Measurements from ENCODE around the gene SULF2. TPM values are rescaled to one million over a fixed set of nuclear protein-coding genes. Genes with fewer than 3 reads are reported as not detected.

SULF2 gene
- total RNA-seq, 1 experiment from 2014 or later: 13.0 TPM

GRCh38 chr20:47802226-47802920, 17.1 kb upstream of the SULF2 start:
- BruUV-seq (replicated peaks): no TSS peak
- no peak overlapping the region for H3K4me2 ChIP-seq (ENCODE audit: low read length)
- no peaks in the 10 kb centered on the region for H3K4me1 ChIP-seq (ENCODE audit: control insufficient read depth in 1 of 2, insufficient read depth in 2 of 2, low read length in 2 of 2)
- no peak overlapping the region for H3K9ac ChIP-seq (ENCODE audit: low read length)
- no peaks in the 10 kb centered on the region for H3K9me3 ChIP-seq (ENCODE audit: control insufficient read depth in 1 of 2, insufficient read depth in 1 of 2, low read depth in 1 of 2, low read length in 2 of 2)
- CTCF ChIA-PET: interaction anchor here (0.7 kb wide), 1 partner anchor 16 kb away, joined by 4 read pairs; no protein-coding TSS in a partner anchor
- H3K9me2 ChIP-seq (ENCODE audit: insufficient read depth): no peaks in the 10 kb centered on the region
- no peaks in the 10 kb centered on the region for H3K36me3 ChIP-seq (ENCODE audit: control insufficient read depth in 1 of 2, insufficient read depth in 2 of 2, low read length in 2 of 2)
- intact Hi-C loops (cut with micrococcal nuclease): no loop called here
- TF ChIP-seq ZNF274 (IDR thresholded peaks at IDR 0.05; ENCODE audit: low read depth, low read length): no peak
- no peak for TF ChIP-seq SIN3A (IDR thresholded peaks at IDR 0.05; ENCODE audit: low read depth)
- TF ChIP-seq POLR2AphosphoS5 (IDR thresholded peaks at IDR 0.05; ENCODE audit: low read depth, low read length): no peak
- no peak for TF ChIP-seq REST (IDR thresholded peaks at IDR 0.05; ENCODE audit: low read depth)
- no peak for TF ChIP-seq FOSL1 (IDR thresholded peaks at IDR 0.05; ENCODE audit: low read depth)
- TF ChIP-seq CBX3 (IDR thresholded peaks at IDR 0.05; ENCODE audit: low read depth): no peak
- no peak for TF ChIP-seq TCF7L2 (IDR thresholded peaks at IDR 0.05; ENCODE audit: borderline replicate concordance, extremely low read depth, insufficient read depth, insufficient read length)
- no peak for TF ChIP-seq SRF (IDR thresholded peaks at IDR 0.05; ENCODE audit: low read depth)
- no peak for TF ChIP-seq ZFX (IDR thresholded peaks at IDR 0.05)
- no peak for TF ChIP-seq EZH2 (IDR thresholded peaks at IDR 0.05)
- TF ChIP-seq JUND (IDR thresholded peaks at IDR 0.05): no peak
- TF ChIP-seq EZH2phosphoT487 (IDR thresholded peaks at IDR 0.05; ENCODE audit: borderline replicate concordance): no peak
- no peak for TF ChIP-seq POLR2A (IDR thresholded peaks at IDR 0.05; ENCODE audit: borderline replicate concordance, extremely low read depth, insufficient read depth, insufficient read length)
- TF ChIP-seq CTCF (IDR thresholded peaks at IDR 0.05 in 2 of 3, conservative IDR thresholded peaks at IDR 0.05 in 1 of 3; ENCODE audit: borderline replicate concordance in 1 of 3, insufficient read depth in 1 of 3, low read depth in 2 of 3, low read length in 2 of 3): no peak
- TF ChIP-seq RAD21 (IDR thresholded peaks at IDR 0.05; ENCODE audit: low read depth): no peak
- no peak for TF ChIP-seq EGR1 (IDR thresholded peaks at IDR 0.05; ENCODE audit: low read depth)
- POLR2A ChIA-PET: no interaction called here
- no peak for ATAC-seq
- no peaks in the 10 kb centered on the region; the same call in 1 of the 2 replicates for H3K27me3 ChIP-seq (ENCODE audit: insufficient read depth, low read length)
- H3K79me2 ChIP-seq (ENCODE audit: insufficient read depth, low read length): no peaks in the 10 kb centered on the region
- H4K20me1 ChIP-seq (ENCODE audit: insufficient read depth): no peaks in the 10 kb centered on the region
- RAD21 ChIA-PET (ENCODE audit: low non-redundant PET in 1 of 2, low total read pairs in 2 of 2, uncharacterized antibody in 2 of 2, unreplicated experiment in 2 of 2): no interaction called here
- no peak for DNase-seq (ENCODE audit: low read depth, low spot score)
- H3K27ac ChIP-seq (ENCODE audit: low read depth, low read length): no peak overlapping the region
- H3K4me3 ChIP-seq (replicated peaks in 1 of 2; ENCODE audit: low read depth in 1 of 2, low read length in 2 of 2): no peak overlapping the region
- no peak overlapping the region for H2AFZ ChIP-seq (ENCODE audit: low read depth, low read length, poor library complexity, severe bottlenecking)
